Right atrium auricular region (tissue), 2 donors: ENCODE measurements around the gene DLGAP1. TPM values are rescaled to one million over a fixed set of nuclear protein-coding genes. Genes with fewer than 3 reads are reported as not detected.

Experiments
- DNase-seq: peaks from one replicate; pipeline ENCODE4 v3.0.0-alpha.2; 2019; ENCODE audit warnings: low spot score
- H3K27ac ChIP-seq, 2 donors: fragments of 200-600 bp; sonication (generic); 1 replicate in 1 of 2; 2 replicates in 1 of 2; pipeline ENCODE4 v1.5.1; 2016 to 2019
- H3K27me3 ChIP-seq, 2 donors: fragments of 200-600 bp; sonication (generic); one replicate each; pipeline versions ENCODE4 v1.5.1 to v1.6.0; 2017 to 2019
- H3K36me3 ChIP-seq: fragments of 200-600 bp; sonication (generic); one replicate; pipeline ENCODE4 v1.5.1; 2016
- H3K4me1 ChIP-seq, 2 donors: fragments of 200-600 bp; sonication (generic); one replicate each; pipeline versions ENCODE4 v1.5.1 to v1.6.0; 2017 to 2019
- H3K4me3 ChIP-seq, 2 donors: fragments of 200-600 bp; sonication (generic); 1 replicate in 1 of 2; 2 replicates in 1 of 2; pipeline ENCODE4 v1.5.1; 2017 to 2019; ENCODE audit warnings: mild to moderate bottlenecking in 1 of 2, moderate library complexity in 1 of 2
- H3K9me3 ChIP-seq, 2 donors: fragments of 200-600 bp; sonication (generic); one replicate each; pipeline ENCODE4 v1.5.1; 2019
- CTCF ChIP-seq, 2 donors: fragments of 200-600 bp; sonication (generic); IDR thresholded peaks; one replicate each; pipeline ENCODE4 v1.5.1; 2019; ENCODE audit warnings: antibody characterized with exemption in 2 of 2
- total RNA-seq, 2 donors: library from RNA; depleted of rRNA; stranded (reverse); fragments of >200 nt; gene quantifications; one replicate each; pipeline ENCODE4 v1.1.0, GENCODE V29; 2016

DLGAP1 gene
- total RNA-seq, 2 donors from 2014 or later: 0.56 to 1.1 TPM

GRCh38 chr18:4204438-4204720 is 250.7 kb downstream of the DLGAP1 start:
- H3K4me3 ChIP-seq: no peak overlapping the region
- TF ChIP-seq CTCF (IDR thresholded peaks at IDR 0.05): no peak
- H3K4me1 ChIP-seq: no peaks in the 10 kb centered on the region

GRCh38 chr18:4203568-4204437 is 251.3 kb downstream of the DLGAP1 start:
- Histone ChIP-seq H3K4me1 (no peaks in the 10 kb centered on the region), H3K27me3 (no peaks in the 10 kb centered on the region), H3K27ac (no peak overlapping the region), H3K9me3 (no peaks in the 10 kb centered on the region), H3K36me3 (no peaks in the 10 kb centered on the region), H3K4me3 (no peak overlapping the region)
- DNase-seq: no peak
- no peak for TF ChIP-seq CTCF (IDR thresholded peaks at IDR 0.05)

More at GRCh38 chr18:4204438-4204720, 250.7 kb downstream of the DLGAP1 start:
- no peak for DNase-seq
- H3K36me3 ChIP-seq: no peaks in the 10 kb centered on the region
- H3K27me3 ChIP-seq: no peaks in the 10 kb centered on the region
- H3K27ac ChIP-seq: no peak overlapping the region
- no peaks in the 10 kb centered on the region for H3K9me3 ChIP-seq

DNA sequence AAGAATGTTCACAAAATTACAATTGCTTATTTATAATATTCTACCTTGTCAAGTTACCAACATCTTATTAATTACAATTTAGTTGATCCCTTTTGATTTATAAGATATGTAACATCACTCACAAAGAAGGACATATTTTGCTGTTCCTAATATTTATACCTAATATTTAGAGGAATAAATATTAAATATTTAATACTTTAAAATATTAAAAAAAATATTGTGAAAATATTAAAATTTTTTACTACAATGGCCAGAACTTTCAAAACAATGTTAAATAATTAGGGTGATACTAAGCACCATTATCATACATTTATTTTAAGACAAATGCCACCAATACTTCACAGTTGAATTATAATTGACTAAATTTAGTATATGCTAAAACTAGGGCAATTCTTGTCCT is 254.7 kb downstream of the DLGAP1 start:
- Histone ChIP-seq H3K9me3 (no peaks in the 10 kb centered on the region), H3K27ac (no peak overlapping the region), H3K4me1 (no peaks in the 10 kb centered on the region), H3K4me3 (no peak overlapping the region), H3K27me3 (no peaks in the 10 kb centered on the region), H3K36me3 (no peaks in the 10 kb centered on the region)
- DNase-seq: no peak
- TF ChIP-seq CTCF (IDR thresholded peaks at IDR 0.05): no peak

GRCh38 chr18:4198956-4199355 is 256.2 kb downstream of the DLGAP1 start:
- Histone ChIP-seq H3K4me3 (no peak overlapping the region), H3K27ac (no peak overlapping the region), H3K27me3 (no peaks in the 10 kb centered on the region), H3K4me1 (no peaks in the 10 kb centered on the region), H3K36me3 (no peaks in the 10 kb centered on the region), H3K9me3 (no peaks in the 10 kb centered on the region)
- no peak for TF ChIP-seq CTCF (IDR thresholded peaks at IDR 0.05)
- DNase-seq: no peak

DNA sequence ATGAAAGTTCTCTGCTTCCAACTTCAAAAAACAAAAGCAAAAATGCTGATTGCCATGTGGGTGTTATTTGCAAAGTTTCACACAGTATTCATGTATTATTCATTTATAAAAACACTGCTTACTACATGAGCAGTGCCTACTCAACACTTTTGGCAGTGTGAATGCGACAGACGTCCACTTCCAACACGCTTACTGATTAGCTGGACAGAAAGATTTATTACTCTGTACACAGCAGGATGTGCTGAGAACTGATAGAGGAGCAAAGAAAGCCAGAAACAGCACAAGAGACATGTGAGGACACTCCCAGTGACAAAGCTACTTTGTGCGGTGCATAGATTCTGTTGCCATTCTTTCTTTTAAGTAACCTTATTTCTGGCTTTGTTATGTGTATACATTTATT is 258.8 kb downstream of the DLGAP1 start:
- no peak for DNase-seq
- H3K4me3 ChIP-seq: no peak overlapping the region
- no peak overlapping the region for H3K27ac ChIP-seq
- no peaks in the 10 kb centered on the region for H3K36me3 ChIP-seq
- no peaks in the 10 kb centered on the region for H3K27me3 ChIP-seq
- no peaks in the 10 kb centered on the region for H3K9me3 ChIP-seq
- no peak for TF ChIP-seq CTCF (IDR thresholded peaks at IDR 0.05)
- H3K4me1 ChIP-seq: no peaks in the 10 kb centered on the region

DNA sequence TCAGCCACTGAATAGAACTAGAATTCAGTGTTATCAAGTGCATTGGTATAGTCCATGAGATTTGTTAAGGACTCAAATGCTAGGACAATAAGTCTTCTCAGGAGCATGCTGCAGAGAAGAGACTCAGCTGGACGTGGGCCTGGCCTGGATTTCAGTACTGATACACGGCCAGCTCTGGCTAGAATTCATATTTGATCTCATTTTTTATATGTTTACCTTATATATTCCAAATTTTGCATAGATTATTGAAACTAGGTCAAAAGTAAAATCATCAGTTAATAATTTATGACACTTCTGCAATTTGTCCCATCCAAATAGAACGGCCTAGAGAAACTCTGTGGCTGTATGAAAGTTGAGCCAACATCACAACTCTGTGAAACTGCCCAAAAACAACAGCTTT is 262.0 kb downstream of the DLGAP1 start:
- Histone ChIP-seq H3K4me1 (no peaks in the 10 kb centered on the region), H3K27ac (no peak overlapping the region), H3K4me3 (no peak overlapping the region), H3K27me3 (no peaks in the 10 kb centered on the region), H3K9me3 (no peaks in the 10 kb centered on the region), H3K36me3 (no peaks in the 10 kb centered on the region)
- DNase-seq: no peak
- no peak for TF ChIP-seq CTCF (IDR thresholded peaks at IDR 0.05)
